ENCODE data around the gene SNN.

The SNN gene

DNA sequence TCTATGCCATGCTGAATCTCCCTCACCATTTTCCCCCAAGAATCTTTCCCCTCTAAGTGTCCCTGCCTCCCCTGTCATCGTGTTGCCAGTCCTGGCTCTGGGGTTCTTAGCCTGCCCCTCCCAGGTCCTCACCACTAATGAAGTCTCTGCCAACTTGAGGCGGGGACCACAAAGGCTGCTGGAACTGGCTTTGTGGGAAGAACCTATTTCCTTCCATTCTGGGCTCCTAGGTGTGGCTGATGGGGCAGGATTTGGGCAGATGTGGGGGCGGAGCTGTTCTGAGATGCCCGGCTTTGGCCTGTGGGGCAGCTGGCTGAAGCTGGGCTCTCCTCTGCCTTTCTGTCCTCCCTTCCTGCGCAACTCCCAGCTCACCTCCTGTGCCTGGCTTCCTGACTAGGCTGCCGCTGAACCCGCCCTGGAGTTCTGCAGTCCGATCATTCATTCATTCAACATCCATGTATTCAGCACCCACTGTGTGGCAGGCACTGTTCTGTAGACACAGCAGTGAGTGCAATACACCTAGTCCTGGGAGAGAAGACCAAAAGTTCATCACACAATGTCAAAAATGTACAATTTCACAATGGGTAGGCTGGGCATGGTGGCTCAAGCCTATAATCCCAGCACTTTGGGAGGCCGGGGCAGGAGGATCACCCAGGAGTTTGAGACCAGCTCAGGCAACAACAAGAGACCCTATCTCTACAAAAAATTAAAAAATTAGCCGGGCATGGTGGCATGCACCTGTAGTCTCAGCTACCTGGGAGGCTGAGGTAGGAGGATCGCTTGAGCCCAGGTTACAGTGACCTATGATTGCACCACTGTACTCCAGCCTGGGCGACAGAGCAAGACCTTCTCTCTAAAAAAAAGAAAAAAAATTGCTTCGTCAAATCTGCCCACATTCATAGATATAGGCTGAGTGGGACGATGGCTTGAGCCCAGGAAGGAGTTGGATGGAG is 1.9 kb upstream of the SNN start:
- no peak for DNase-seq

DNA sequence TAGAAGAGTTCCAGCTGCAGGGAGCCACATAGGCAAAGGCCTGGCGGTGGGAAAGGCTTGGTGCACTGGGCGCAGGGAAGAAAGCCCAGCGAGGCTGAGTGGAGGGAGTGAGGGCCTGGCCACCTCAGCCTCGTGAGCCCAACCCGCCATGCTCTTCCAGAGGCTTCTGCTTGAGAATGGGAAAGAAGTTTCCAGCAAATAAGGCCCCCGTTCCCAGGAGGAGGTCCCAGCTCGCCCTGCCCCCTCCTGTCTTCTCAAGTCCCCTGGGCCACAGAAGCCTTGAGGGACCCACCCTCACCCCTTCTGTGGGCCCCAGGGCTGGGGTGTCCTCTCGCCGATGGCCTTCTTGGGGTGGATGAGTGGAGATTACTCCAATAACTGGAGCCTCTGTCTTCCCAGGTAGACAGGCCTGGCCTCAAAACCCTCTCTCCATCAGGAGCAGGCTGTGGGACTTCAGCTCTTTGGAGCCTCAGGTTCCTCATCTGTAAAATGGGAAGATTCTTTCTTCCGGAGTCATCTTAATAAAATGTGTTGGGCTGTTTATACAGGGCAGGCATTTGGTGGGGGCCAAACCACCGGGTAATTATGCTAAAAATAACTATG is 933 bp upstream of the SNN start:
- DNase-seq: no peak

DNA sequence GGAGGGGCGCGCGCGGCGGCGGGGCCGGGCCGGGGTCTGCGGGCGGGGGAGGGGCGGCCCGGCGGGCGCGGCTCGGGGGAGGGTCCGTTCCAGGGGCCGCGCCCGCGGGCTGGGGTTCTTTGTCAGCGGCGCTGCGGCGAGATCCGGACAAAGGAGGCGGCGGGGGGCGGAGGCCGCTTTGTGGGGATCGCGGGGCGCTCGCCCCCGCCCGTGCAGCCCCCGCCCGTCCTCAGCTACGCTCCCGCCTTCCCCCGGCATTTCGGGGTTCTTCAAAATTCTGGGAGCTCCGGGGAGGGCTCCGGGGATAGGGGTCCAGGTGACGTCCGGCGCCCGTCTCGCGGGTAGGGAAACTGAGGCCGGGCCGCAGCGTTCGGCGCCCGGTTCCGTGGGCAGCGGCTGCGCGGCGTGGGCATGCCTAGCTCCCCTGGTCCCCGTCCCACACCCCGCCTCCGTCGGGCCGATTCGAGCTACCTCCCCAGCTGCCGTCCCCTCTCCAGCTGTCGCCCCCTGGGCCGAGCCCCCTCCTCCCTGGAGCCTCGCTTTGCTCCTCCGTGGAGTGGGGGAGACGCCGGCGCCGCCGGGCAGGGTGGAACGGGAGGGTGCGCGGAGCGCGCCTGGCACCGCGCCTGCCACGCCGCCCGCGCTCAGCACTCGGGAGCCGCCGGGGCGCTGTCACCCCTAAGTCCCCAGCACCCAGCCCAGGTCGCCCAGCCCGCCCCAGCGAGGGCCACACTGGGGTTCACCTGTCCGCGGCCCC is 546 bp downstream of the SNN start:
- DNase-seq: peak; percentile 55

DNA sequence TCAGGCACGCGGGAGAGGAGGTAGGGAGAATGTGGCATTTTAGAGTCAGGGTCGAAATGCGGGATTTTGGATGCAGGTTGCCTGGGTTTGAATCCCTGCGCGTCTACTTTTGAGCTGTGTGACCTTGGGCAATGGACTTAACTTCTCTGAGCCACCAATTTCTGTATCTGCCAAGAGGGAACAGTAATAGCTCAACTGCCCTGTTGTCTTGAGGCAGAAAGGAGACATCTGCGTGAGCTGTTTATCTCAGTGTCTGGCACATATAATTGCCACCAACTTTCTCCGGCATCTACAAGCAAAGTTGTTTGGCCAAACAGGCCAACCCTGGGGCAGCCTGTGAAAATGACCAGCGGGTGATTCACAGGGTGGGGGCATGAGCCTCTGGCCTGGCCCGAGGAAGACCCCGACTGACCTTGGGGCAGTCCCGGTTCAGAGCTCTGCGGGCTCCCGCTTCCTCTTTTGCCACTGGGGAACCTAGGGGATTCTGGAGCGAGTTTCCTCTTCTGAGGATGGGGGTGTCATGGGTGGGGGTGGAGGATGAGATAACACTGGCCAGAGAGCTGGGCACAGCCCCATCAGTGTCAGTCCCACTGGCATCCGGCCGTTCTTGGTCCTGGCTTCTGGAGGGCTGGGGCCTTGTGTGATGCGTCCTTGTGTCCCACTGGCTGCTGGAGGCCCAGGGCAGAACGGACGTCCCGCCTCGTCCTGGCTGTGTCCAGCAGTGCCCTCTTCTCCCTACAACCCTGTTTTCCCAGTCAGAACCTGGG is 1.3 kb downstream of the SNN start:
- no peak for DNase-seq

DNA sequence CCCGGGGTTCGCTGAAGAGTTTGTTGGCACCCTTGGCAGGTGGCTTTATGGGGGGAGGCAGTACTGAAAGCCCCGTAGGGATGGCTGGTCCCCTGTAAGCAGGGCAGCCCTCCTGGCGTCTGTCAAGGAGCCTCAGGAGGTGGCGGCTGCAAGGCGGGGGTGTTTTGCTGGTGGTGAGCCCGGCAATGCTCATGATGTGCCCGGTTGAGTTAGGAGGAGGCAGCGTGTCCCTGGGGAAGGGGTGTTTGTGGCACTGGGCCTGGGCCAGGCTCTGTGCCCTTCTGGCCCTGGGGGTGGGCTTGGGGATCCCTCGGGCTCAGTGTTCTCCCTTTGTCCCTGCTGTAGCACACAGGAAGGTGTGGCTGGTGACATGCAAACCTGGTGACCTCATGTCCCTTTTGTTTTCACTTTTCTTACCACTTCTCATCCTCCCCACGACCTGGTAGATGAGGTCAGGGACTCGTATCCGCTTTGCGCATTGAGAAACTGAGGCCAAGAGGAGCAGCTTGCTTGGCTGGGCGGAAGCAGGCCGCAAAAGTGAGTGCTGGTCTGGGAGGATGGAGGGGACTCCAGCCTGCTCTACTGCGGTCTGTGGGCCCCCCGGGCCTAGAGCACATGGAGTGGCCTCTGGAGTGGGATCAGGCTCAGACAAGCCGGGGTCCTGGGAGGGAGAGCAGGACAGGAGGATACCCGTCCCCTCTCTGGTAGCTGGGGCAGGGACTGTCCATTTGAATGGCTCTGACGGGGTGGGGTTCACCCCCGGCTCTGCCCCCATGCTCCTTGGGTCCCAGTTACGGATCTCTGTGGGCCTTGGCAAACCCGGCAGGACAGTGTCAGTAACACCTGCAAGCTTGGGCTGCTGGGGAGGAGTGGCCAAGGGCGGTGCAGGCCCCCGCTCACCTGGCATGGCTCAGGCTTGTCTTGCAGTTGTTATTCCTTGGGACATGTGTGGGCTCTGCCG is 2.2 kb downstream of the SNN start:
- no peak for DNase-seq

DNA sequence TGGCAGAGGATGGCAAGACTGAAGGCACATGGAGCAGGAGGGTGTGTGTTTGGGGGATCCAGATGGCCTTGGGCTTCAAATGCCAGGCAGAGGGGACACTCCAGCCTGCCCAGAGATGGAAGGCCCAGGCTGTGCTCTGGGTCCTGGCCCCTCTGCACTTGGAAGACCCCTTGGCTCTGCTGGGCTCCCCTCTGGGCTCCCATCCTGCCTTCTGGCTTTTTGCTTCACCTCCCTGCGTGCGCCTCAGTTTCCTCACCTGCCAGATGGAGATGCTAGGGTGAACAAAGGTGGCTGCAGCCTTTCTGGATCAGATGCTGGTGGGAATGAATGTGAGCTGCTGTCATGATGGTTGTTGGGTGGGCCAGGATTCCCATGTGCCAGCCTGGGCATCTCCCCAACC is 3.0 kb downstream of the SNN start:
- DNase-seq: no peak

DNA sequence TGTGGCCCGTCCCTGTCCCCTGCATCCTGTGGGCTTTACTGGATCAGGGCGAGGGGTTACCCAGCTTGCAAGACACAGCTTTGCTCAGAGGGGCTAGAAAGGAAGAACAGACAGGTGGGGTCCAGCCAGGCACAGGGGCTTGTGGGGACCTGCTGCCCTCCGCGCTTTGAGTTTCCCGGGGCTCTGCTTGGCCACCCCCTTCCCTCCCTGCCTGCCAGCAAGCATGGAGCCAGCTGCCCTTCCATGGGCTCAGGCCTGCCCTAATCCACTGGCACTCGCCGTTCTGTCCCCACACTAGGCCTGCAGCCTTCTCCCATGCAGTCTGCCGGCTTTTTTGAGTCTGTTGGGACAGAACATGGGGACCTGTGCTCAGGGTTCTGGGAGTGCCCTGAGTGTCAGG is 3.4 kb downstream of the SNN start:
- no peak for DNase-seq

DNA sequence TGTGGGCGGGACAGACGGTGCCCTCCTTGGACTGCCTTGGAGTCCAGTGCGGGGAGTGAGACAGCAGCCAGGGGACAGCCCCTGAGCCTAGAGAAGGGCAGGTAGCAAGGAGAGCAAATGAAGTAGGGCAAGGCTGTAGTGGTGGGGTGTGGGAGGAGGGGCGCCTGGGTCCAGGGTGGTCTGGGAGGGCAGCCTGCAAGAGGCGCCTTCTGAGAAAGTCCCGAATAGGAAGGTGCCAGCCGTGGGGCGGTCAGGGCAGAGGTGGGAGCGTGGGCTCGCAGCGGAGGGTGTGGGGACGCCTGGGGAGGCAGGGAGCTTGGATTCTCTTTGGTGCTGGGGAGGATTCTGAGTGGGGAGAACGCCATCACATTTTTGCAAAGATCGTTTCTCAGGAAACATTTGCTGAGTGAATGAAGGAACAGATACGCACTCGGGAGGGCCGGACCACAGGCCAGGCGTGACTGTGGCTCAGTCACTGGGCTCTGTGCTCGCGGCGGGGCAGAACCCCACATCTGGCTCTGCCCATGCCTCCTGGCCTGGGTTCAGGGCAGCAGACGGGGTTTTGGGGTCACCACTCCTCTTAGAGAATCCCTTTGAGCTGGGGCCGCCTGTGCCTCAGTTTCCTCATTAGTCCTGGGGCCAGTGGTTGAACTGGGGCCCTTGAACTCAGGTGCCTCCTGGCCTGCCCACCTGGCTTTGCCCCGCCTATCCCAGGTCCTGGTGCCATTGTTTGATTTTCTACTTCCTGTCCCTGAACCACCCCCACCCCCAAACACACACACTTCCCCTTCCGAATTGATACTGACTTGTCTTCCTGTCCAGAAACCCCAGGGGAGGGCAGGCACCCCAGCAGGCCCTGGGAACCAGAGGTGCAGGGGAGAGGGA is 4.2 kb downstream of the SNN start:
- DNase-seq: no peak

DNA sequence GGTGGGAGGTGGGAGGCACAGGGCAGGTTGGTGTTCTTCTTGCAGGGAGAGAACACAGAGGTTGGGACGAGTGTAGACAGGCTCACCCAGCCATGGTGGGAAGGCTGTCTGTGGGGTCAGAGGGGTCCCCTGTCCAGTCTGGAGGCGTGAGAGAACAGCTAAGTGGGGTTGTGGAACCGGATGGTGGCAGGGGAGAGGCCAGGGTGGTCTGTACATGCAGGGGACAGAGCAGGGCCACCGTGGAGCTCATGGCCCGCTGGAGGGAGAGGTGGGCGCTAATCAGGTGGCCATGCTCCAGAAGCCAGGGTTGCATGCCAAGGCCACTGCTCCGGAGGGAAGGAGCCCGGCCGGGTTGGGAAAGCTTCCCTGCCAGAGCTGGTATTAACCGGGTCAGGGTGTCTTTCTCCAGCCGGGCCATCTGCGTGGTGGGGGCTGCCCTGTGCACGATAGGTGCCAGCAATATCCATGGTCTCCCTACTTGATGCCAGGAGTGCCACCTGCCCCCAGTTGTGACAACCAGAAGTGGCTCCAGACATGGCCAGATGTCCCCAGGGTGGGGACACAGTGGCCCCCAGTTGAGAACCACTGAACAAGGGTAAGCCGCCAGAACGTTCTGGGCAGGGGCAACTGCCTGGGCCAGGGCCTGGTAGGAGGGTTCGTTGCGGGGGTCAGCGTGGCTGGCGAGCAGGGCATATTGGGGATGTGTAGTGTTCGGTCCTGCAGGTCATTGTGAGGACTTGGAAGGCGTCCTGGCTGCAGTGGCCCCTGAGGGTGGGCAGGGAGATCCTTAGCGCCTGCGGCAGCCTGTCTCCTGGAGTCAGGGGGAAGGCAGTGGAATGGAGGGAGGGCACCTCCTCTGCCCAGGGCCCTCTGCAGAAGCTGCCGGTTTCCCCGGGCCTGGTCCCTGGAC is 5.1 kb downstream of the SNN start:
- DNase-seq: no peak

DNA sequence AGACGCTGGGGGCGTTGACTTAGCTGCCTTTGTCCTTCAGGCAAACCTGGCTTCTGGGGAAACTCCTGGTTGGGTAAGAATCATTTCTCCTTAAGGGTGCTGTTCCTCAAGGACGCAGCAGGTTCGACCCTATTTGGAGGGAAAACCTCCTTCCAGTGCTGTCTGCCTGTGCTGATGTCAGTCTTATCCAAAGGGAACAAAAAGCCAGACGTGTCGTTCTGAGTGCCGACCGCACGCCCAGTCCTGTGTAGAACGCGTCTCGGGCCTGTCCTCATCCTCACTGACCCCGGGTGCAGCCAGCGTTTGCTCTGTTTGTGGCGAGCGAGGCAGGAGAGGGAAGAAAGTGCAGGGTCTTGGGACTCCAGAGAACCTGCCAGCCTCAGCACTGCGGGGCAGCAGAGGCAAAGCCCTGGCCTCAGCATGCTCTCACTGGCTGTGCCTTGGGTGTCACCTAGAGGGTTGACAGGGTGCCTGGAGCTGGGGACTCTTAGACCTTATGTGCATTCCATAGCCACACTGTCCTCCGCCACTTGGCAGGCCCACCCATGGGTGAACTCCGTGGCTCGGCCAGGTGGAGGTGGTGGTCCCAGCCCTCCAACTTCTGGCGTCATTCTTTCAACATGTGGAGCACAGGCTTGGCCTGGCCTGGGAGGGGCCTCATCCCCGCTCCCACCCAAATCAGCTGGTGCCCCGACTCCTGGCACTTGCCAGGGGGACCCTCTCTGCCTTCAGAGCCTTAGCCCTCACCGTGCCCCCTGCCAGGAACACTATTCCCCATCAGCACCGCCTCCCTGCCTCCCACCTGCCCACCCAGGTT is 6.0 kb downstream of the SNN start:
- no peak for DNase-seq

DNA sequence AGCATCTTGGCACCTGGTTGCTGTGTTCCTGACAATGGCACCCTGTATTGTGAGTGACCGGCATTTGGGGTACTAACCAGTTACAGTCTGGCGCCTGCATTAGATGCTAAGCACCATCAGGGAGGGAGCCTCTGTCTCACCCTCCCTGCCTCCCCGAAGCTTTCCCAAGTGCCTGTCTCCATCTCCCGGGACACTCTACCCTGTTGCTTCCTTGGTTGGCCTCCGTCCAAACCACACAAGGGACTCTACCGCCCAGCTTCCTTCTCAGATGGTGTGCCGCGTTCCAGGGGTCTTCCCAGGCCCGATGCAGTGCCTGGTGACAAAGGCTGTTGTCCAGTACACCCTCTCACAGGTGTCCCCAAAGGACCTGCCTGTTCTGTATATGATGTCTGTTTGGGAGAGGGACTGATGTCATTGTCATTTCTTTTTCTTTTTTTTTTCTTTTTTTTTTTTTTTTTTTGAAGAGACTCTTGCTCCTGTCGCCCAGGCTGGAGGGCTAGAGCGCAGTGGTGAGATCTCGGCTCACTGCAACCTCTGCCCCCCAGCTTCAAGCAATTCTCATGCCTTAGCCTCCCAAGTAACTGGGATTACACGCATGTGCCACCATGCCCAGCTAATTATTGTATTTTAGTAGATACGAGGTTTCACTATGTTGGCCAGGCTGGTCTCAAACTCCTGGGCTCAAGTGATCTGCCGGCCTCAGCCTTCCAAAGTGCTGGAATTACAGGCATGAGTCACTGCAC is 6.7 kb downstream of the SNN start:
- no peak for DNase-seq

DNA sequence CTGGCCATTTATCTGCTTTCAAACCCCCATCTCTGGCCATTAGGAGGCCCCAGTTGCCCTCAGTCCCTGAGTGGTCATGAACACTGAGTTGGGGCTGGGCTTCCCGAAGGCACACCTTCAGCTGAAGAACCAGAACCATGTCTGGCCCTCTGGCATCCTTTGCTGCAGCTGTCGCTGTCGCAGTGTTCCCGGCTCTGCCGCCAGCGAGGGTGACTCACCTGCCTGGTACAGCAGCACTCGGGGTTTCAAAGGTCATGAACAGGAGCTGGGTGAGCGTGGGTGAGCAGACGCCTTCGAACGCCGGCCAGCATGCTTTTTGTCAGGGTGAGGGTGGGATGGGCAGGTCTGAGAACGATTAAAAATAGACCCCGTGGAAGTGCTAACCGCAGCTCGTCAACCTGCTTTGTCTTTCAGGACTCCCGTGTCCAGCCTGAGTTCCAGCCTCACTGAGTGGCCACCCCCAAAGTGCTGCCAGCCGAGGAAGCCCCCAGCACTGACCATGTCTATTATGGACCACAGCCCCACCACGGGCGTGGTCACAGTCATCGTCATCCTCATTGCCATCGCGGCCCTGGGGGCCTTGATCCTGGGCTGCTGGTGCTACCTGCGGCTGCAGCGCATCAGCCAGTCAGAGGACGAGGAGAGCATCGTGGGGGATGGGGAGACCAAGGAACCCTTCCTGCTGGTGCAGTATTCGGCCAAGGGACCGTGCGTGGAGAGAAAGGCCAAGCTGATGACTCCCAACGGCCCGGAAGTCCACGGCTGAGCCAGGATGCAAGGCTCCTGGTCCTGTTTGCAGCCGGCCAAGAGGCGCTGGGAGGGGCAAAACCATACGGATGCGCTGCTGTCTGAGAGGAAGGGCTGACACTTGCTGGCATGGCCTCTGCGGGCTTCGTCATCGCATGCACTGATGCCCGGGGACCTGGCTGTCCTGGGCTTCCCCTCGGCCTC is 7.6 kb downstream of the SNN start:
- DNase-seq: no peak

DNA sequence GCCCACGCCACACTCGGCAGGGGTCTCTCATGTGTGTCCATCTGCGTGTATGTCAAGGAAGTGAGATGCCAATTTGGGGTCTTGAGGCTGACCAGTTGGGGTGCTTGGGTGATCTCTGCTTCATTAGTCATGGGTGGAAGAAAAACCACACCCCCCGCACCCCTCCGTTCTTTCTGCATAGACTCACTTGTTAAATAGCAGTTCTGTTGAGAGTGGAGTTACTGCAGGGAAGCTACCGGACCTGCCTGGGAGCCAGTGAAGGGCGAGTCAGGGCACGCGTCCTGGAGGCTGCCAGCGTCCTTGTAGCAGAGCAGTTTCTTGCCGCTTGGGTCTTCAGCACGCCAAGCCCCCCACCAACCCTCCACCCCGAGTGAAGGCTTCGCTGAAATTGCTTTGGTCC is 8.5 kb downstream of the SNN start:
- DNase-seq: no peak

DNA sequence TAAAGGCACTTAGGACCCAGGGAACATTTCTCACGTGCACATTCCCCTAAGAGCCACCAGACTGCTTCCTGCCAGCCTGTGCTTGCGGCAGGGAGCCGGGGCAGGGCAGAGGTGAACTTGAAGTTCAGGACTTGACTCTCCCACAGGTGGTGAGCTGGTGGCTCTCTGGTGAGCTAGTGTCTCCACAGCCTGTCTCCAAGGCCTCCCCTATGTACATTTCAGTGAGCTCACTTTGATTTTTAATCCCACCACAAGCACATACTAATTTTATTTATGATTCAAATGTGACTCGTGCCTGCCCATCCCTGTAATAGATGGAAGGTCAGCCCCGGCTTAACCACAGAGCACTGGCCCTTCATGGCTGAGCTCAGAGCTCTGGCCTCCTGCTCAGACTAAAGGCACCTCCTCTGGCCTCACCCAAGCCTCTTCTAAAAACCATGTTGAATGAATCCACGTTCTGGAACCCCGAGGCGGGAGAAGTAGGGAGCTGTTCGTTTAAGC is 9.2 kb downstream of the SNN start:
- no peak for DNase-seq

DNA sequence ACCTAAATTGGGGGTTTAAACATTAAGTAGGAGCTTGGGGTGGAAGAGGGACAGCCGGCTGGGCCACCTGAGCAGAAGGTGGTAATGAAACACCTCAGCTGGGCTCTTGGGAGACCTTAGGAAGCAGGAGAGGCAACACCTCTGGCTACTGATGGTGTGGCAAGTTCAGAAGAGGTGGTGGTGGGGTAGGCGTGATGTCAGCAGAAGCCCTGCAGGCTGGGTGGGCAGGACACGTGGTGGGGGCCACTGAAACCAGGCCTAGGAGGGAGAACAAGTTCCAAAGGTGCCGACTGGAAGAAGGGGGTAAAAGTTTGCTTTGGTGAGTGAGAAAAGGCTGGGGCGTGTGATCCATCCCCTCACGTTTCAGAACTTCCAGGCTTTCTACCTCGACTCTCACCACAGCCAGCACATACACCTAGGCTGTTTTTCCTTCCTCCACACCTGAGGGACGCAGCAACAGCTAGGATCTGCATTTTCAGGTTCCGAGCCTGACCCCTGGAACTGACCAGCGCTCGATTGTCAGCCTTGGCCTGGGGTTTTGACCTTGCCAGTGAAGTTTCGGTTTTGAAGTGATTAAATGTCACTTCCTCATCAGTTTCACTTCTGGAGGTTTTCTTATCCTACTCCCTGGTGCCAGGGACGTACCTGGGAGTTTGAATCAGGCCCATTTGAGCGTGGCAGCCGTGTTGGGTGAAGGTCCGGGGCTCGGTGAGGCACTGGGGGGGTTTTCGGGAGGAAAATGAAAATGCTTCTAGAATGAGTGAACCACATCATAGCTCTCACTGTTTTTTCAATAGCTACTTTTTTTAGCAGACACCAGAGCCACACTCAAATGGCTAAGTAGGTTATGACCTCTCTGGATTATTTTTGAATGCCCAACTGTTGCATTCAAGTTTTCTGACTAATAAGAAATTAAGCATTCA is 10.0 kb downstream of the SNN start:
- no peak for DNase-seq

All from right kidney (tissue), 1 donor.